Left renal cortex interstitium (tissue), 4 donors: Measurements from ENCODE around the gene KLRC4. TPM values are rescaled to one million over a fixed set of nuclear protein-coding genes. Genes with fewer than 3 reads are reported as not detected.
"Not testable (repeated sequence)": the region's sequence is repeated elsewhere in the genome, so short reads cannot be mapped to it uniquely, and the experiment has no call there.

Experiments
- DNase-seq, 4 donors: peaks; one replicate each; pipeline ENCODE4 v3.0.0-alpha.2; 2013; ENCODE audit warnings: low read depth in 4 of 4, low spot score in 2 of 4, missing footprints in 1 of 4
- polyA plus RNA-seq, 4 donors: library from polyadenylated mRNA; unstranded; fragments of 120-200 nt; gene quantifications; one replicate each; pipeline ENCODE4 v1.2.1, GENCODE V29; 2013; ENCODE audit not compliant: insufficient read length in 4 of 4

KLRC4 gene
- polyA plus RNA-seq, 4 donors: 0.16 to 0.30 TPM; not detected in 2

DNA sequence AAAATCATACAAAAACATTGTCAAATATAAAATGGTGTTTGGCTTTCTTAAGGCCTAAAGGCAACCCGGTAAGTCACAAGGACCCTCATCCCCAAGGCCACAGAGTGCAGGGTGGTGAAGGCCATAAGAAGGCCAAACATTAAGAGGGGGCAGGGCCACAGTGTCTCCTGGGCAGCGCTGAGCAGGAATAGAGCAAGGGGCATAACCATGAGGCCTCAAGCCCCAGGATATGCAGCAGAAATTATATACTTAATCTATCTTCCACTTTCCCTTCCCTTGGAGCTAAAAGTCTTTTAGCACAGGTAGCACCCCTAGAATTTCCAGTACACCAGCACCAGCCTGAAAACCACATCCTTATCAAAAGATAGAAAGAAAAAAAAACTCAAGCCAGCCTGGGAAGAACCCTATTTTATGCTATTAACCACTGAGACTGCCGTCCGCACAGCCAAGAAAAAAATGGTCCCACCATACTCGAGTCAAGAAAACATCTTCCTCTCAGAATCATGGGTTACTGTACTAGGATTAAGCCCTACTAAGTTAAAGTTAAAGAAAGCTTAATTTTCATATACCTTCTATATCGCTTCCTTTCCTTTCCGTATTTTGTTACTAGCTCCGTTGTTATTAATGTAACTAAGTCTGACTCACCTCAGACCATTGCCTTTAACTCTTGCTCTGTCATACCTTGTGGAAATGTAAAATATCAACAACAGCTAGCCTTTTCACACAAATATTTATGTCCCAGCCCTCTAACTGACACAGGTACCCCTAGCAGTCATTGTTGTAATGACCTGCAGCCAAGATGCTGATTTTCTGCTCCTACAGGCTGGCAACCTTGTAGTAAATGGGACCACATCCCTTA, 39.8 kb downstream of the KLRC4 start:
- no peak for DNase-seq

DNA sequence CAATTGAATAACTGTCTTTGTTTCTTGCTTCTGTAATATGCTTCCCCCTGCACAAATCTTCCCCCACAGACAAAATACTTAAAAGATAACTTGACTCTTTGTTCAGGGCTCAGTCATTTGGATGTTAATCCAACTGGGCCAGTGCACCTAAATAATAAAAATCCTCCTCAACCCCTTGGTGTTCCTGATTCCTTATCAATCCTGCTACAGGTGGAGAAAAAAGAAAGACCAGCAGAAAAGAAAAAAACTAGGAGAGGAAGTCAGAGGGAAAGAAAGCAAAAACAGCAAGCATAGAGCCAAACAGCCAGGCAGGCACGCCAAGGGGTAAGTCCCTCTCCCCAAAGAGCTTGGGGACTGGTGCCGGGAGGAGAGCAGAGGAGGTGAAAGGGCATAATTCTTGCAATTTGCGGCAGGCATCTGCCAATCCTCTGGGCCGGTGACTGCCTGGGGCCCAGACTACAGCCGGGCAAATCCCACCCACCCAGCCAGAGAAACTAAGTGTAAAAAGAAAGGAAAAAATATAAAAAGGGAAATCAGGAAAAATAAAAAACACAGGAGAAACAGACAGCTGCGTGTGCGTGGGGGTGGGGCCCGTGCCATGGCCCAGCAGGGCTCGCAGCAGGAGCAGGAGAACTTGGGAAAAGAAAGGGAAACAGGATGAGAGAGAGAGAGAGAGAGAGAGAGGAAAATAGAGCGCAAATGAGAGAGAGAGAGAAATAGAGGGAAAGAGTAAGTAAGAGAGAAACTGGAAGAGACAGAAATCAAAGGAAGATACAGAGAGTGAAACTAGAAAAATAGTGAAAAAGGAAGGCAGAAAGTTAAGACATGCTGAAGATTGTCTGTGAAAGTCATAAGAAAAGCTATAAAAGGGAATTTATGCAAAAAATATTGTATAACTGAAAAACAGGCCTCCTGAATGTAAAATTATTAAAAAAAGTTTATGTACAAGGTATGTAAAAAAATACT, 41.1 kb downstream of the KLRC4 start:
- DNase-seq: no peak

DNA sequence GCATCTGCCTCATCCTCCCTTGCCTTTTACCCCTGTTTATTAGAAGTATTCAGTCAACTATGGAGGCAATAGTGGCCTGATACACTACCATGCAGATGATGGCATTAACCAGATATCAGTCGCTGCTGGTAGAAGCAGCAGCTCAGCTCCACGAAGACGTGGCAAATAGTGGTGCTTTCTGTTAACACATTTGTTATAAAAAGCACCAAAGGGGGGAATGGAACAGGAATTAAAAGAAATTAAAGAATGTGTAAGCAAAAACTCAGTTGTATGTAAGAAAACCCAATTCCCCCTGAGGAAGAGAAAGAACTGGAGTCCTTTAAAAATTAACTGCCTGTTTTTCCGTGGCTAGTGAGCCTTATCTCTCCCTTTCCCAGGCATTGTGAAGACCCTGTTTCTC, 41.8 kb downstream of the KLRC4 start:
- not testable (repeated sequence) for DNase-seq

DNA sequence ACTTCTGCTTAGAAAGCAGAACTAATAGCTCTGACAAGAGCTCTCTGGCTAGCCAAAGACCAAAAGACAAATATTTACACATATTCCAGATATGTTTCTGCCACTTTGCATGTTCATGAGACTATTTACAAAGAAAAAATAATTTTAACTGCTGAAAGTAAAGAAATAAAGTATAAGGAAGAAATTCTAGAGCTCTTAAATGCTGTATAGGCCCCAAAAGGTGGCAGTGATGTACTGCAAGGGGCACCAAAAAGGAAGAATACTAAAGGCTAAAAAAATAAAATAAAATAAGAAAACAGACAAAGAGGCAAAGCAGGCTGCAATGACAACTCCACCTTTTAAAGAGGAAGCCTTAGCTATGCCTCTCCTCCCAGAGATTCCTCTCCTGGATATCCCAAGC, 42.7 kb downstream of the KLRC4 start:
- DNase-seq: no peak

DNA sequence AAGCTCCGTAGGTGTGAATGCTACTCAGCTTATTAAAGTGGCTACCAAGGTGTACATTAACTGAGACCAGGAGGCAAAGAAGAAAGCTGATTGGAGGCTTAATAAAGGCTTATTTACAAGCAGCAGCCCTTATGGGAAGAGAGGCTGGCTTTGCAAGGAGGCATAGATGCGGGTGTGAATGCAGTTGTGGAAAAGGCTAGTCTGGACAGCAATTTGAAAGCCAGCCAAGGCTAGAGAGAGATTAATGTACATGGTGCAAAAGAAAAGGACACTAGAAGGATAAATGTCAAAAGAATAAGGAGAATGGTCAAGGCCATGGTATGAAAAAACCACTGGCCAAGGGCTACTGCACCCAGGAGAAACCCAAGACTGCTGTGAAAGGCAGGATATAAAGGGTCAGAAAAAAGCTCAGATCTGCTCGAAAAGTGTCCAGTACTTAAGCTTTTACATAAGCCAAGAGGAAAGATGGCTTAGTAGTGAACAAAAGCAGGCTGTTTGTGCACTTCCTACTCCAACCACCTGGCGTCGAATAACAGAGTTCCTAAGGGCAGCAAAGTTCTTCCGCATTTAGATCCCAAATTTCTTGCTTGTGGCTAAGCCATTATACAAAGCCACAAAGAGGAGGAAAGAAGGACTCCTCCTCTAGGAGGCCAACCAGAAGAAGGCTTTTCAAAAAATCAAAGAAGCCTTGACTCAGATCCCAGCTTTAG, 43.7 kb downstream of the KLRC4 start:
- peak in 1 of 4 donors; percentile 56 for DNase-seq

DNA sequence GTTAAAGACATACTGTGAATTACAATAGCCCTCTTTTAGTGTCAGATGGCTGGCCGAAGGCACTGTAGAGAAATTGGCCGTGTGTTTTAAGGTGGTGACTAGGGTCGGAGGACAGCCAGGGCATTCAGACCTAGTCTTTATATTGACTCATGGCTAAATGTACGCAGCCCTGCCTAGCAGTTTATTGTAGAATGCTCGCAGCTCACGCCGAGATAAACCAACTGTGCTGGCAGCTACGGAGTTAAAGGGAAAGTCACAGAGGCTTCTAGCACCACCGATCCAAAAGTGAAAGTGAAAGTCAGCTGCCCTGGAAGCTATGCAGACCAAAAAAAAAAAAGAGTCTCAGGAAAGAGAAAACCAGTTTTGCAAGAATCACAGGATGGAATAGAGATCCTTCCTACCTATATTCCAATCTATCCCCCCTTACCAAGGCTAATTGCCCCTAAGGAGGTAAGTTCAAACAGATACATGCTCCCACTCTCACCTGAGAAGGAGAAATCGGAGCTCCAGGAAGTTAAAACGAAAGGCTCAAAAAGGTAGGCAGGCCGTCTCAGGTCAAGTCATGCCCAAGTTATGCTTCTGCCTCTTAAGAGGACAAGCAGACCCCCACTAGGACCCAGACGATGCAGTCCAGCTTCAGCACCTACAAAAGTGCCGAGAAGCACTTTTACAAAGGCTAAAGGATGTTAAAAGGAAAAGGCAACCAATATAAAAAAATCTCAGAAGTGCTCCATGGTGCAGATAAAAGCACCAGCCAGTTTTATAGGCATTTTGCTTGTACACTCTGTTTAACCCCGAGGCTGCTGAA, 44.5 kb downstream of the KLRC4 start:
- DNase-seq: peak; percentile 79 to 93 (median 86)

DNA sequence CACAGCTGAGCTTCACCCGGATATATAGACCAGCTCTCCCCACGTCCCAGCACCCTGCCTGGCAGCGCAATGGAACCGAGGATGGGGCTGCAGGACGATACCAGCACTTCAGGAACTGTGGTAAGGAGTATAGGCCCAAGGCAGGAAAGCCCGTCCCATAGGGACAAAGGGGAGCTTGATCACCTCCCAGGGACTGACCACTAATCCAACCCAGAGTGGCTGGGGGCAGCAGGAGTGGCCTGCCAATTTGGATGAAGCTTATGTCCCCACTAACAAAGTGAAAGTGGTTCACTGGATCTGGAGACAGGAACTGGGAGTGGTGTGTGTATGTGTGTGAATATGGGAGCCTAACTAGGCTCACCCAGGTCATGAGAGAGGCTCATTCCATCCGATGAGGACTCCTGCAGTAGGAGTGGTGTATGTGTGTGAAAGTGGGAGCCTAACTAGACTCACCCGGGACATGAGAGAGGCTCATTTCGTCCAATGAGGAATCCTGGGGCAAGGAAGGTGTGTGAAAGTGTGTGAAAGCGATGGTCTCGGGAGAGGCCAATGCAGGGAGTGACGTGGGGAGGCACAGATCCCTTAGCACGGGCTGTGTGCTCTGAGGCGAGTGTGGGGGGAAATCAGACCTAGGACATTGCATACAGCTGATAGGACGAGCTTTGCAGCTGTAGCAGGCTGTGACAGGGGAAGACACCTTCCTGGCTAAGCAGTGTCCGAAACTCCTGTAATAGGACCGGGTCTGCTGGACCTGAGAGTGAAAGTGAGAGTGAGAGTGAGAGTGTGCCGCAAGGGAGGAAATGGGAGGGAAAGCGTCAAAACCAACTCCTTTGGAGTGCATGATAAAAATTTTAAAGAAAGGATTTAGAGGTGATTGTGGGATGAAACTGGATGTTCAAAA, 45.4 kb downstream of the KLRC4 start:
- DNase-seq: peak in 3 of 4 donors; percentile 51 to 82 (median 67)

DNA sequence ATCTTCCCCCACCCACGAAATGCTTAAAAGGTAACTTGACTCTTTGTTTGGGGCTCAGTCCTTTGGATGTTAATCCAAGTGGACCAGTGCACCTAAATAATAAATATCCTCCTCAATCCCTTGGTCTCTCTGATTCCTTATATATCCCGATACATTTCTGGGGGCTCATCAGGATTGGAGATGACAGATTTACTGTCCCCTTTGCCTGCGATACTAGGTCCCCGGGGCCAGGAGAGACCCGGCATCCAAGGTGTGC, 46.0 kb downstream of the KLRC4 start:
- DNase-seq: peak in 1 of 4 donors; percentile 55

DNA sequence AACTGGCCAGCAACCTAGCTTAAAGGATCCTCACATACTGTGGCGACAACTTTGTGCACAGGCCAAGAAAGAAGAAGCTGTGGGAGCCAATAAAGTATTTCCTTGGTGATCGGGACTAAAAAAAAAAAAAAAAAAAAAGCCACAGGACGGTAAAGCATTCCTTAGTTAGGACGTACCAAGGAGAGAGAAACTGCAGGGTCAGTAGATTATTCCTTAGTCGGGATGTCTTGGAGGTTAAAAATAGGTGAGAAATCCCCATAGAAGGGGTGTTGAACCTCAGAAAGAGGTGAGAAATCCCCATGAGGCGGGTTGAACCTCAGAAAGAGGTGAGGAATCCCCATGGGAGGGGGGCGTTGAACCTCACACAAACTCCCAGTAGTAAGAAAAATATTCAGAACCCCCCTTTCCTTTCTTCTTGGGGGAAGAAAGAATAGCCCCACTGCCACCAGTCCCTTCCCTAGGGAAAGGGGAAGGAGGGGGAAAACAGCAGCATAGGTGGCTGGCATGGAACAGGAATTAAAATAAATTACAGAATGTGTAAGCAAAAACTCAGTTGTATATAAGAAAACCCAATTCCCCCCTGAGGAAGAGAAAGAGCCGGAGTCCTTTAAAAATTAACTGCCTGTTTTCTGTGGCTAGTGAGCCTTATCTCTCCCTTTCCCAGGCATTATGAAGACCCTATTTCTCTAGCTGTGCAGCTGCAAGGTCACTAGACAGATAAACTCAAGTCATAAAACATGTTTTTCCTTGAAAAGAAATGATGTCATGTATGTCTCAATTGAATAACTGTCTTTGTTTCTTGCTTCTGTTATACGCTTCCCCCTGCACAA, 46.5 kb downstream of the KLRC4 start:
- DNase-seq: peak in 1 of 4 donors; percentile 56

DNA sequence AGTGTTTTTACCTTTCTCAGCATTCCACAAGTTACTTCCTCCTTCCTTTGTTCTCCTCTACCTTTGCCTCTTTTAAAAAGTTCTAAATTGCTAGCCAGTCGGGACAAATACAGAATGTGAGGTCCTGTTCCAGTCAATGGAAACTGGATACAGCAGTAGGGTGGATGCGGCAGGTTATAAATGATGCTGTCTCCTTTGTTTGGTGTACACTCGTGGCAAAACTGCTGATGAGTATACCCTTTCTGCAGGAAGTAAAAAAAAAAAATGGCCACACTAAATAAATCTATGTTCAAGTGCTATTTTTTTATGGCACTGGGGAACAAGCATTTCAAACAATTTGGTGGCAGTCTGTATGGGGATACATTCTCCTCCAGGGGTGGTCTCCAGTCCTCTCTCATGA, 47.2 kb downstream of the KLRC4 start:
- DNase-seq: no peak

DNA sequence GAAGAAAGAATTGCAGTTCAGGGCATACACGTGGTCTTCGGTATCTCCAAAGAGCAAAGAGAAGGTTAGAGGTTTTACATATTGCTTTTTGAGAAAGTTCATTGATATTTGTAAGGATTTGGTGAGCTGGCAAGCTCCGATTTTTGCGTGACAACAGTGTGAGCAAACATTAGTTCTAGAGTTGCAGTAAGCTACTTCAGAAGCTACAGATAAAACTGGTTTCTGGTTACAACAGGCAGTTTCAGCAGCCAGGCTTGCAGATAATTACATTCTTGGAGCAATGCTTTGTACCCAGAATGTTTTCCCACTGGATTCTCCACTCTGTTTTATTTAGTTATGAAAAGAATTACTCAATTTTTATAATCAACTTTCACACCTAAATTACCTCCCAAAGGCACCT, 47.9 kb downstream of the KLRC4 start:
- DNase-seq: no peak

DNA sequence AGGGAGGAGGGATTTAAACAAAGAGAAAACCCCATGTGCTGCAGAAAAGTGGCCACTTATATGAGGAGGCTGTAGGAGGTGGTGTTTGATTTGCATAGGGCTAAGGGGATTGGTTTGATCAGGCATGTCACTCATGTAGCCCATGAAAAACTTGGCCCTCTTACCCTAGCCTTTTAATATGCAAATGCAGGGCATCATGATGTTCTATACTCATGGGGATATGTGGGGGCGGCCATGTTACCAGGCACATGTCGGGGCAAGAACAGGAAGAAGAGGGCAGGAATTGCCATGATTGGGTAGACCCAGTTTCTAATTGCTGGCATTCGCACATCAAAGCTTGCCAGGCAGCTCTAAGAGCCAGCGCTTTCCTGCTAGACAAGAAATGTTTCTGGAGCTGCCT, 48.5 kb downstream of the KLRC4 start:
- DNase-seq: no peak

DNA sequence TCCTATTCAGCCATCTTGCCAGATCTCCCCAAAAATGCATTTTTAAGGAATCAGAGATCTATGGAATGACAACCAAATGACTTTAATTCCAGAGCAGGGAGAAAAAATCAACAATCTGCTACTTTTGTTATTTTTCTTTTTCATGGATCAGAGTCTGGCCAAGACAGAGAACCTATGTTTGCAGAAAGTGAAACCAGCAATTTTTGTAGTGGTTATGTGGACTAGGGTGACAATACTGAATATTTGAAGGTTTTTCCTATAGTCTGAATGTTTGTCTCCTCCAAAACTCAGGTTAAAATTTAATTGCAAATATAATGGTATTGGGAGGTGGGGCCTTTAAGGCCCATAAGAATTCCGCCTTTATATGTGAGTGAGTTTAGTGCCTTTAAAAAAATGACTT, 50.6 kb downstream of the KLRC4 start:
- no peak for DNase-seq

DNA sequence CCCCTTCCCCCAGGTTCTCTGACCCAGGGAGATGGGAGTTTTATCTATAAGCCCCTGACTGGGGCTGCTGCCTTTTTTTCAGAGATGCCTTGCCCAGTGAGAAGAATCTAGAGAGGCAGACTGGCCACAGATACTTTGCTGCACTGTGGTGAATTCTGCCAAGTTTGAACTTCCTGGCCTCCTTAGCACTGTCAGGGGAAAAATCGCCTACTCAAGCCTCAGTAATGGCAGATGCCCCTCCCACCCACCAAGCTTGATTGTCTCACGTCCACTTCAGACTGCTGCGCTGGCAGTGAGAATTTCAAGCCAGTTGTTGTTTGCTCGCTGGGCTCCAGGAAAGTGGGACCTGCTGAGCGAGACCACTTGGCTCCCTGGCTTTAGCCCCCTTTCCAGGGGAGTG, 51.4 kb downstream of the KLRC4 start:
- DNase-seq: no peak
